Measurements from ENCODE around the gene CLDN6. TPM values are rescaled to one million over a fixed set of nuclear protein-coding genes. Genes with fewer than 3 reads are reported as not detected.
A peak's percentile ranks its signal among the peaks of the same experiment; 100 is the strongest.

Gene CLDN6
- total and polyA plus RNA-seq, 2 of the 13 experiments (the other 11 are each of a cell fraction or from before 2014, with no cell fraction given), result 5.9 to 7.6 TPM

DNA sequence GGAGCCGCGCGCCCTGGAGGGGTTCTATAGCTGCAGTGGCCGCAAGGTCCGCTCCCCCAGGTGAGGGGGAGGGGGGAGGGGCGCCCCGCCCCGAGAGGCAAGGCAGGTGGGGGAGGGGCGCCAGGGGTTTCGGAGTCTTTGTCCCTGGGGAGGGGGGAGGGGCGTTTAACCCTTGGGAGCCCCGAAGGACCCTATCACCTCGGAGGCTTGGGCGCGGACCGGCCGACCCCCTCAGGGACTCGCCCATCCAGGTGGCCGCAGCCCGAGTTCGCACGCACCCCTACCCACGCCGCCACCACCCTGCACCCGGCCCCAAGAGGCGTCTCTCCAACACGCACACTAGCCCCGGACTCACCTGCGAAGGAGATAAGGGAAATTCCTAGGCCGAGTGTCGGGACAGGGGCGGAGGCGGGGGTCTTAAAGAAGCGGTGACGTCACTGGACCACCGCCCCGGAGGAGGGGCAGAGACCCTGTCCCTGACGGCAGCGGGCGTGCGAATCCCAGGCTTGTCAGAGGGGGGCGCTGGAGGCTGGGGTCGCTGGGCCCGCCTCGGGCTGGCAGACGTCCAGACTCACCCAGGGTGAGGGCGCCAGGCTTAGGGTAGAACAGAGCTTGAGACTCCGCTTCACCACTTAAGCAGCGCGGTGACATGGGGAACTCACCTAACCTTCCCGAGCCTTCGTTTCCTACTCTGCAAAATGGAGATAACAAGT is at the start of gene CLDN6 (continued):
- TF ChIP-seq GABPB1 (CRISPR knock-in tag; IDR thresholded peaks at IDR 0.05), result peak; percentile 36; the same call in 1 of the 2 replicates
- 0 out of 2 replicates have a peak, but pooled peaks have one; percentile 13 for TF ChIP-seq POGZ (CRISPR knock-in tag; IDR thresholded peaks at IDR 0.05)
- peak; percentile 80 for TF ChIP-seq XRCC5 (optimal IDR thresholded peaks at IDR 0.05; ENCODE audit: low read length)
- TF ChIP-seq ZC3H4 (CRISPR knock-in tag; IDR thresholded peaks at IDR 0.05; ENCODE audit: borderline replicate concordance), result no peak
- no peak for TF ChIP-seq IRX3 (CRISPR knock-in tag; IDR thresholded peaks at IDR 0.05; ENCODE audit: borderline replicate concordance, low read depth)
- no peak for TF ChIP-seq ZNF850 (CRISPR knock-in tag; conservative IDR thresholded peaks at IDR 0.05)
- TF ChIP-seq ZNF331 (CRISPR knock-in tag; IDR thresholded peaks at IDR 0.05), result no peak
- no peak for TF ChIP-seq PHF21A (CRISPR knock-in tag; IDR thresholded peaks at IDR 0.05)
- peak; percentile 26; the same call in 1 of the 2 replicates for TF ChIP-seq ZNF776 (CRISPR knock-in tag; IDR thresholded peaks at IDR 0.05)
- no peak for TF ChIP-seq PAX8 (CRISPR knock-in tag; IDR thresholded peaks at IDR 0.05; ENCODE audit: borderline replicate concordance)
- no peak for TF ChIP-seq ZFYVE20 (CRISPR knock-in tag; IDR thresholded peaks at IDR 0.05; ENCODE audit: borderline replicate concordance, low read depth)
- TF ChIP-seq TFAP4 (IDR thresholded peaks at IDR 0.05; ENCODE audit: borderline replicate concordance, low read depth), result no peak
- no peak for TF ChIP-seq ZNF18 (CRISPR knock-in tag; IDR thresholded peaks at IDR 0.05; ENCODE audit: insufficient replicate concordance)
- TF ChIP-seq ZNF232 (CRISPR knock-in tag; IDR thresholded peaks at IDR 0.05; ENCODE audit: borderline replicate concordance), result no peak
- peak; percentile 69 for TF ChIP-seq HNRNPL (IDR thresholded peaks at IDR 0.05; ENCODE audit: low read depth, low read length)
- TF ChIP-seq MYC (CRISPR knock-in tag; IDR thresholded peaks at IDR 0.05; ENCODE audit: borderline replicate concordance), result peak; percentile 25; the same call in 1 of the 2 replicates
- TF ChIP-seq, protein P1, sequence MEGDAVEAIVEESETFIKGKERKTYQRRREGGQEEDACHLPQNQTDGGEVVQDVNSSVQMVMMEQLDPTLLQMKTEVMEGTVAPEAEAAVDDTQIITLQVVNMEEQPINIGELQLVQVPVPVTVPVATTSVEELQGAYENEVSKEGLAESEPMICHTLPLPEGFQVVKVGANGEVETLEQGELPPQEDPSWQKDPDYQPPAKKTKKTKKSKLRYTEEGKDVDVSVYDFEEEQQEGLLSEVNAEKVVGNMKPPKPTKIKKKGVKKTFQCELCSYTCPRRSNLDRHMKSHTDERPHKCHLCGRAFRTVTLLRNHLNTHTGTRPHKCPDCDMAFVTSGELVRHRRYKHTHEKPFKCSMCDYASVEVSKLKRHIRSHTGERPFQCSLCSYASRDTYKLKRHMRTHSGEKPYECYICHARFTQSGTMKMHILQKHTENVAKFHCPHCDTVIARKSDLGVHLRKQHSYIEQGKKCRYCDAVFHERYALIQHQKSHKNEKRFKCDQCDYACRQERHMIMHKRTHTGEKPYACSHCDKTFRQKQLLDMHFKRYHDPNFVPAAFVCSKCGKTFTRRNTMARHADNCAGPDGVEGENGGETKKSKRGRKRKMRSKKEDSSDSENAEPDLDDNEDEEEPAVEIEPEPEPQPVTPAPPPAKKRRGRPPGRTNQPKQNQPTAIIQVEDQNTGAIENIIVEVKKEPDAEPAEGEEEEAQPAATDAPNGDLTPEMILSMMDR (CRISPR knock-in tag; IDR thresholded peaks at IDR 0.05), result peak; percentile 73
- no peak for TF ChIP-seq U2AF1 (optimal IDR thresholded peaks at IDR 0.05; ENCODE audit: low read depth, low read length)
- no peak for TF ChIP-seq PHF5A (CRISPR knock-in tag; IDR thresholded peaks at IDR 0.05; ENCODE audit: low read depth, unreplicated experiment)
- TF ChIP-seq NFKBIZ (CRISPR knock-in tag; IDR thresholded peaks at IDR 0.05), result no peak
- TF ChIP-seq, protein P2, sequence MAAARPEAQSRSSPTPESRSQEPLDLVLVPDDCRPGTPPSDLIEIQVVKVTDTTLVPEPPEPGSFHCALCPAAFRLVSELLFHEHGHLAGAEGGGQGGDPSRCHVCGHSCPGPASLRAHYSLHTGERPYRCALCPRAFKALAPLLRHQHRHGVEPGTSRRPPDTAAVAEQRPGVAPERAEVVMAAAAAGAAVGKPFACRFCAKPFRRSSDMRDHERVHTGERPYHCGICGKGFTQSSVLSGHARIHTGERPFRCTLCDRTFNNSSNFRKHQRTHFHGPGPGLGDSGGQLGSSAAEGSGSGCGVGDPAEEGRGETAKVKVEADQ (CRISPR knock-in tag; IDR thresholded peaks at IDR 0.05; ENCODE audit: borderline replicate concordance), result no peak
- TF ChIP-seq PITX1 (CRISPR knock-in tag; IDR thresholded peaks at IDR 0.05), result no peak
- no peak for TF ChIP-seq ISL2 (CRISPR knock-in tag; IDR thresholded peaks at IDR 0.05)
- no peak for TF ChIP-seq CBX1 (IDR thresholded peaks at IDR 0.05; ENCODE audit: low read depth)
- TF ChIP-seq KLF6 (CRISPR knock-in tag; IDR thresholded peaks at IDR 0.05), result no peak
- no peak for TF ChIP-seq ZSCAN12 (CRISPR knock-in tag; IDR thresholded peaks at IDR 0.05)
